Cardiac fibroblast (primary cell): ENCODE measurements around the gene CCDC137.

Experiments
- DNase-seq, 2 donors: peaks; one replicate each; pipeline versions ENCODE4 v3.0.0 to v3.0.0-alpha.2; 2010; ENCODE audit warnings: low read depth in 2 of 2
- H3K4me3 ChIP-seq, 2 donors: replicated peaks in 1 of 2; 1 replicate in 1 of 2; 2 replicates in 1 of 2; pipeline ENCODE4 v1.5.1; 2011; ENCODE audit warnings: low read depth in 2 of 2, low read length in 2 of 2, mild to moderate bottlenecking in 2 of 2, moderate library complexity in 1 of 2
- CTCF ChIP-seq: IDR thresholded peaks from one replicate; pipeline ENCODE4 v1.5.1; 2011; ENCODE audit warnings: low read depth, mild to moderate bottlenecking, low read length, inconsistent platforms

CCDC137 gene

GRCh38 chr17:81644976-81645952 lies 21.3 kb upstream of the CCDC137 start:
- DNase-seq = no peak
- TF ChIP-seq CTCF = no peak
- H3K4me3 ChIP-seq = no peak overlapping the region

DNA sequence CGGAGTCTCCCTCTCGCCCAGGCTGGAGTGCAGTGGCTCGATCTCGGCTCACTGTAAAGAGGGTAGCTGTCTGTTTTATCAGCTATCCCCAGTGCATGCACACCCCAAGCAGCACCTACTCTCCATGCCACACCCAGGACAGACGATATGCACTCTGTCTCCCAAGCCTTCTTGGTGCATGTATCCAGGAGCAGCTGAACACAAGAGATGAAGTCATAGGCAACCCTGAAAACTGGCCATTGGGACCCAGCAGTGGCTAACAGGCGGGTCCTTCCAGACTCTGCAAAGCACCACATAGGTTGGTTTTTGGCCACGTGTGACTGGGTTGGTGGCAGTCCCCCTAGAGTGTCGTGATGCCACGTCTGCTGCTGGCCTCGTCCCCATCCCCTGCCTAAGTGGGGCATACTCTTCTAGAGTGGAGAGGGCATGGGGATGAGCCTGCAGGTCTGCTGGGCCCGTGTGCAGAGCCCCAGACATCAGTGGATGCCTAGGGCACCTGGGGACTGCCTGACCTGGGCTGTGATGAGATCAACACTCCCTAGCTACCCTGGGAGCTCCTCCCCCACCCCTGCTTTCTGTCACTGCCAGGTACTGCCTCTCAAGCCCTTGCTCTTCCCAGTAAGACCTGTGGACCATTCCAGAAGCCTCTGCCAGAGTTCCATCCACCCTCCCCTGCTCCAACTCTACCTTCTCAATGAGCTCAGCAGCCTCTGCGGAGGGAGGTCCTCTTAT lies 19.5 kb upstream of the CCDC137 start:
- no peak for DNase-seq
- H3K4me3 ChIP-seq = no peak overlapping the region
- no peak for TF ChIP-seq CTCF

- TF ChIP-seq CTCF = no peak
- no peak overlapping the region for H3K4me3 ChIP-seq
- no peak for DNase-seq
Measured at GRCh38 chr17:81647640-81648012, 18.9 kb upstream of the CCDC137 start.

DNA sequence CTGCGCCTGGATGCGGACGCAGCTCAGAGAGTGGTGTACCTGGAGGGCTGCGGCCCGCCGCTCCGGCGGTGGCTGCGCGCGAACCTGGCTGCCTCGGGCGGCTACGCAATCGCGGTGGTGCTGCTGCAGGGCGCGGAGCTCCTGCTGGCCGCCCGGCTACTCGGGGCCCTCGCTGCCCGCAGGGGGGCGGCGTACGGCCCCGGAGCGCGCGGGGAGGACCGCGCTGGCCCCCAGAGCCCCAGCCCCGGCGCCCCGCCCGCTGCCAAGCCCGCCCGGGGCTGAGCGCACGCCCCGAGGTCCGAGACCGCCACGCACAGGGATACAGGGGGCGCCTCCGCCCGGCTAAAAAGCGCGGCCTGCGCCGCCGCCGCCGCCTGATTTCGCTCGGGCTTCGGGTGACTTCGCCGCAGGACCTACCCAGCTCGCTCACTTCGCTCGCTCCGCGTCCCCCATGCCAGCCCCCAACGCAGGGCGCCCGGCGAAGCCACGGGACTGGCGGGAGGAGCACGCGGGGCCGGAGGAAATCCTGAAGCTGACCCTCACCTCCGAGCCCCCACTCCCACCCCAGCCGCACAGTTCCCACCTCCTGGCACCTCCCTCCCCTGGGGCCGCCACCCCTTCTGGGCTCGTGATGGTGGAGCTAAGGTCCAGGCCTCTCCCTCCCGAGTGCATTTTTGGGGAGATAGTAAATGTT lies 18.4 kb upstream of the CCDC137 start:
- no peak overlapping the region for H3K4me3 ChIP-seq
- TF ChIP-seq CTCF = no peak
- DNase-seq = no peak

GRCh38 chr17:81648707-81649085 lies 17.8 kb upstream of the CCDC137 start:
- H3K4me3 ChIP-seq = no peak overlapping the region
- DNase-seq = no peak
- TF ChIP-seq CTCF = no peak

- DNase-seq = no peak
- TF ChIP-seq CTCF = no peak
- H3K4me3 ChIP-seq = no peak overlapping the region
Measured at GRCh38 chr17:81650951-81651350, 15.6 kb upstream of the CCDC137 start.
